MCF 10A (cell line): ENCODE measurements around the gene AMELY. TPM values are rescaled to one million over a fixed set of nuclear protein-coding genes. Genes with fewer than 3 reads are reported as not detected.
"Not testable (repeated sequence)": the region's sequence is repeated elsewhere in the genome, so short reads cannot be mapped to it uniquely, and the experiment has no call there.

ENCODE experiments used
- BruUV-seq: library from RNA; stranded (reverse); fragments of 400-500 nt; replicated peaks from 2 replicates; lab custom pipeline; 2021; lab: Mats Ljungman, UMichigan
- CTCF ChIA-PET: fragments of 300-600 bp; sonication (Branson Sonifier 250); formaldehyde crosslinking; extraction: SDS; loops from one replicate; lab custom pipeline; 2021; ENCODE audit warnings: antibody characterized with exemption, inconsistent platforms; lab: Yijun Ruan, JAX
- POLR2A ChIA-PET: fragments of 300-600, 350-650 bp; sonication (Branson Sonifier 250); formaldehyde crosslinking; extraction: SDS; loops from one replicate; lab custom pipeline; 2020; ENCODE audit warnings: antibody characterized with exemption, inconsistent platforms; lab: Yijun Ruan, JAX
- DNase-seq: peaks from one replicate; pipeline ENCODE4 v3.0.0-alpha.2; 2018; ENCODE audit not compliant: unreplicated experiment
- H3K27ac Mint-ChIP-seq: one replicate; pipeline ENCODE4 v1.8.0; 2022; ENCODE audit warnings: mild to moderate bottlenecking, low read depth, mixed read lengths; ENCODE audit not compliant: unreplicated experiment
- H3K27me3 Mint-ChIP-seq: one replicate; pipeline ENCODE4 v1.8.0; 2022; ENCODE audit warnings: mixed read lengths; ENCODE audit not compliant: insufficient read depth, unreplicated experiment
- H3K36me3 Mint-ChIP-seq: one replicate; pipeline ENCODE4 v1.8.0; 2022; ENCODE audit warnings: mild to moderate bottlenecking, moderate library complexity, mixed read lengths; ENCODE audit not compliant: insufficient read depth, unreplicated experiment
- H3K4me1 Mint-ChIP-seq: one replicate; pipeline ENCODE4 v1.8.0; 2022; ENCODE audit warnings: mixed read lengths; ENCODE audit not compliant: insufficient read depth, unreplicated experiment
- H3K4me3 Mint-ChIP-seq: one replicate; pipeline ENCODE4 v1.8.0; 2022; ENCODE audit warnings: mild to moderate bottlenecking, moderate library complexity, mixed read lengths; ENCODE audit not compliant: unreplicated experiment
- H3K9me3 Mint-ChIP-seq: one replicate; pipeline ENCODE4 v1.8.0; 2022; ENCODE audit warnings: mixed read lengths; ENCODE audit not compliant: unreplicated experiment
- intact Hi-C: fragments of 100-400 bp; cut with micrococcal nuclease; formaldehyde crosslinking; loops from 2 replicates; pipeline ENCODE4 v1.14.1; 2022
- total RNA-seq: library from RNA; stranded (reverse); gene quantifications from 2 replicates; pipeline ENCODE4 v1.2.3, GENCODE V29; 2022
- TF ChIP-seq, protein P1 (sequence below): fragments of 200-600 bp; IDR thresholded peaks from one replicate; pipeline ENCODE4 v1.8.0; 2022; ENCODE audit warnings: antibody characterized with exemption, mild to moderate bottlenecking; ENCODE audit not compliant: unreplicated experiment

The AMELY gene
- total RNA-seq, 1 experiment from 2014 or later, result not detected

DNA sequence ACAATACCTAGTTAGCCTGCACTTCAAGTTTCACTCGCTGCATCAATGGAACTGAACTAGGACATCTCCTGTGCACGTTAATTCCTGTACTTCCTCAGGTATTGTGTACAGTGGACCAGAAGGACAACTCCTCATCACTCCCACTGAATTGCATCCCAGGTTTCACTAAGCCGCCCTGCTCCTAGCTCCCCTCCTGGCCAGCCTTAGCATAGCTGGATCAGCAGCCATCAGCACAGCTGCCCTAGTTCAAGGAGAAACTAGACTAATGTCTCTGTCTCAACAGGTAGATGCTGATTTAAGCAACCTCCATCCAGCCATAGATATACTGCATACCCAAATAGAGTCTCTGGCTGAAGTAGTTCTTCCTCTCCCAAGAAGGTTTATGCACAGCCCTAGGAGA, 17.1 kb downstream of the AMELY start:
- Mint-ChIP-seq H3K4me3 (no peak overlapping the region), H3K9me3 (no peaks in the 10 kb centered on the region), H3K36me3 (no peaks in the 10 kb centered on the region), H3K27me3 (no peaks in the 10 kb centered on the region), H3K4me1 (no peaks in the 10 kb centered on the region), H3K27ac (no peak overlapping the region)
- ChIA-PET POLR2A (no interaction called here), CTCF (no interaction called here)
- no TSS peak for BruUV-seq
- intact Hi-C loops, result no loop called here
- TF ChIP-seq, protein P1, sequence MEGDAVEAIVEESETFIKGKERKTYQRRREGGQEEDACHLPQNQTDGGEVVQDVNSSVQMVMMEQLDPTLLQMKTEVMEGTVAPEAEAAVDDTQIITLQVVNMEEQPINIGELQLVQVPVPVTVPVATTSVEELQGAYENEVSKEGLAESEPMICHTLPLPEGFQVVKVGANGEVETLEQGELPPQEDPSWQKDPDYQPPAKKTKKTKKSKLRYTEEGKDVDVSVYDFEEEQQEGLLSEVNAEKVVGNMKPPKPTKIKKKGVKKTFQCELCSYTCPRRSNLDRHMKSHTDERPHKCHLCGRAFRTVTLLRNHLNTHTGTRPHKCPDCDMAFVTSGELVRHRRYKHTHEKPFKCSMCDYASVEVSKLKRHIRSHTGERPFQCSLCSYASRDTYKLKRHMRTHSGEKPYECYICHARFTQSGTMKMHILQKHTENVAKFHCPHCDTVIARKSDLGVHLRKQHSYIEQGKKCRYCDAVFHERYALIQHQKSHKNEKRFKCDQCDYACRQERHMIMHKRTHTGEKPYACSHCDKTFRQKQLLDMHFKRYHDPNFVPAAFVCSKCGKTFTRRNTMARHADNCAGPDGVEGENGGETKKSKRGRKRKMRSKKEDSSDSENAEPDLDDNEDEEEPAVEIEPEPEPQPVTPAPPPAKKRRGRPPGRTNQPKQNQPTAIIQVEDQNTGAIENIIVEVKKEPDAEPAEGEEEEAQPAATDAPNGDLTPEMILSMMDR, result no peak
- DNase-seq, result no peak

DNA sequence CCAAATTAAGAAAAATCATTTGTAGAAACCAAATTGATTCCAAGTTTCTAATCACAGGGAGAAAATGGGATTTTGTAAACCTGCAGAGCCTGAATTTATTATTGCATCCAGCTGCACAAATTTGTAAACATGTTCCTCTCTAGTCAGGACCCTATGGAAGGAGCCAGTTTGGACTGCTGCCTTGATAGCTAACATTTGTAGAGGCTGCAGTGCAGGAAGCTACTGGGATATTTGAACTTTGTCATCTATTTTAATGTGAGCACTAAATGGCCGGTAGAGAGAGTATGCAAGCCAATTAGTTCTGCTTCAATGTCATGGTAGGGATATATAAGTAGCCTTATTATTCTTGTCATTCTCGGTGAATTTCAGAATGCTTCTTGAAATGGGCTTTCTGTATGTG, 62.2 kb downstream of the AMELY start:
- no TSS peak for BruUV-seq
- Mint-ChIP-seq H3K4me3 (no peak overlapping the region), H3K4me1 (no peaks in the 10 kb centered on the region)

DNA sequence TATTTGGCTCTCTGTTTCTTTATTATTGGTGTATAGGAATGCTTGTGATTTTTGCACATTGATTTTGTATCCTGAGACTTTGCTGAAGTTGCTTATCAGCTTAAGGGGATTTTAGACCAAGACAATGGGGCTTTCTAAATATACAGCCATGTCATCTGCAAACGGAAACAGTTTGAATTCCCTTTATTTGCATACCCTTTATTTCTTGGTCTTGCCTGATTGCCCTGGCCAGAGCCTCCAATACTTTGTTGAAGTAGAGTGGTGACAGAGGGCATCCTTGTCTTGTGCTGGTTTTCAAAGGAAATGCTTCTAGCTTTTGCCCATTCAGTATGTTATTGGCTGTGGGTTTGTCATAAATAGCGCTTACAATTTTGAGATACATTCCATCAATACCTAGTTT, 68.9 kb downstream of the AMELY start:
- H3K4me3 Mint-ChIP-seq, H3K36me3 Mint-ChIP-seq, H3K4me1 Mint-ChIP-seq, H3K27me3 Mint-ChIP-seq, BruUV-seq, H3K27ac Mint-ChIP-seq, DNase-seq, CTCF ChIA-PET, intact Hi-C loops, H3K9me3 Mint-ChIP-seq, POLR2A ChIA-PET: not testable (repeated sequence)

More for the DNA sequence above, 62.2 kb downstream of the AMELY start:
- TF ChIP-seq, protein P1, result no peak
- Mint-ChIP-seq H3K27ac (no peak overlapping the region), H3K27me3 (no peaks in the 10 kb centered on the region), H3K36me3 (no peaks in the 10 kb centered on the region), H3K9me3 (no peaks in the 10 kb centered on the region)
- POLR2A ChIA-PET, result no interaction called here
- CTCF ChIA-PET, result no interaction called here
- no peak for DNase-seq
- intact Hi-C loops, result no loop called here

Other genes starting within 250 kb of the AMELY start
- gene TBL1Y, start 1.1 kb downstream of the AMELY start, total RNA-seq, result not detected in 2 replicates